ENCODE measurements around the gene STK38L.

Gene STK38L

GRCh38 chr12:27274706-27275105 lies 30.6 kb downstream of the STK38L start:
- in situ Hi-C loops (cut with HindIII; ENCODE audit: low sequenced_read_pairs): no loop called here

GRCh38 chr12:27276275-27276674 lies 32.2 kb downstream of the STK38L start:
- in situ Hi-C loops (cut with HindIII; ENCODE audit: low sequenced_read_pairs): no loop called here

- in situ Hi-C loops (cut with HindIII; ENCODE audit: low sequenced_read_pairs): no loop called here
These were observed 33.8 kb downstream of the STK38L start for GRCh38 chr12:27277846-27278260.

- in situ Hi-C loops (cut with HindIII; ENCODE audit: low sequenced_read_pairs): no loop called here
These were observed 35.7 kb downstream of the STK38L start for GRCh38 chr12:27279826-27280225.

- in situ Hi-C loops (cut with HindIII; ENCODE audit: low sequenced_read_pairs): no loop called here
These were observed 36.3 kb downstream of the STK38L start for GRCh38 chr12:27280412-27280811.

GRCh38 chr12:27282754-27283153 lies 38.7 kb downstream of the STK38L start:
- in situ Hi-C loops (cut with HindIII; ENCODE audit: low sequenced_read_pairs): no loop called here

GRCh38 chr12:27284021-27284420 lies 39.9 kb downstream of the STK38L start:
- in situ Hi-C loops (cut with HindIII; ENCODE audit: low sequenced_read_pairs): no loop called here

- in situ Hi-C loops (cut with HindIII; ENCODE audit: low sequenced_read_pairs): no loop called here
These were observed 40.7 kb downstream of the STK38L start for GRCh38 chr12:27284751-27285150.

GRCh38 chr12:27285403-27285802 lies 41.3 kb downstream of the STK38L start:
- in situ Hi-C loops (cut with HindIII; ENCODE audit: low sequenced_read_pairs): no loop called here

- in situ Hi-C loops (cut with HindIII; ENCODE audit: low sequenced_read_pairs): no loop called here
These were observed 45.3 kb downstream of the STK38L start for GRCh38 chr12:27289414-27289813.

GRCh38 chr12:27290501-27291168 lies 46.5 kb downstream of the STK38L start:
- in situ Hi-C loops (cut with HindIII; ENCODE audit: low sequenced_read_pairs): no loop called here

- in situ Hi-C loops (cut with HindIII; ENCODE audit: low sequenced_read_pairs): no loop called here
These were observed 47.8 kb downstream of the STK38L start for GRCh38 chr12:27291862-27292261.

- in situ Hi-C loops (cut with HindIII; ENCODE audit: low sequenced_read_pairs): no loop called here
These were observed 48.6 kb downstream of the STK38L start for GRCh38 chr12:27292718-27293117.

GRCh38 chr12:27293463-27293862 lies 49.4 kb downstream of the STK38L start:
- in situ Hi-C loops (cut with HindIII; ENCODE audit: low sequenced_read_pairs): no loop called here

- in situ Hi-C loops (cut with HindIII; ENCODE audit: low sequenced_read_pairs): loop anchor here (5.0 kb wide), 1 partner anchor 39 kb away; no protein-coding TSS in a partner anchor
These were observed 52.6 kb downstream of the STK38L start for GRCh38 chr12:27296674-27297073.

GRCh38 chr12:27297566-27297965 lies 53.5 kb downstream of the STK38L start:
- in situ Hi-C loops (cut with HindIII; ENCODE audit: low sequenced_read_pairs): loop anchor here (5.0 kb wide), 1 partner anchor 40 kb away; no protein-coding TSS in a partner anchor

- in situ Hi-C loops (cut with HindIII; ENCODE audit: low sequenced_read_pairs): loop anchor here (5.0 kb wide), 1 partner anchor 42 kb away; no protein-coding TSS in a partner anchor
These were observed 55.0 kb downstream of the STK38L start for GRCh38 chr12:27299102-27299501.

GRCh38 chr12:27300226-27300625 lies 56.1 kb downstream of the STK38L start:
- in situ Hi-C loops (cut with HindIII; ENCODE audit: low sequenced_read_pairs): no loop called here

GRCh38 chr12:27303139-27304111 lies 59.3 kb downstream of the STK38L start:
- in situ Hi-C loops (cut with HindIII; ENCODE audit: low sequenced_read_pairs): no loop called here

GRCh38 chr12:27304856-27305255 lies 60.8 kb downstream of the STK38L start:
- in situ Hi-C loops (cut with HindIII; ENCODE audit: low sequenced_read_pairs): no loop called here

GRCh38 chr12:27305673-27306456 lies 61.8 kb downstream of the STK38L start:
- in situ Hi-C loops (cut with HindIII; ENCODE audit: low sequenced_read_pairs): no loop called here
